Ovary (tissue), 9 donors: ENCODE data around the gene STXBP2. TPM values are rescaled to one million over a fixed set of nuclear protein-coding genes. Genes with fewer than 3 reads are reported as not detected.

Experiments
- DNase-seq, 5 donors: peaks; one replicate each; pipeline ENCODE4 v3.0.0-alpha.2; 2019 to 2020
- H3K27ac ChIP-seq, 2 donors: fragments of 200-600 bp; one replicate each; pipeline versions ENCODE4 v1.5.1 to v1.8.0; 2019 to 2022
- H3K27me3 ChIP-seq: fragments of 200-600 bp; one replicate; pipeline ENCODE4 v1.8.0; 2022
- H3K36me3 ChIP-seq: fragments of 200-600 bp; sonication (generic); one replicate; pipeline ENCODE4 v1.5.1; 2019
- H3K4me1 ChIP-seq: one replicate; pipeline ENCODE4 v1.8.1; 2013; ENCODE audit warnings: mild to moderate bottlenecking, moderate library complexity; ENCODE audit not compliant: insufficient read depth
- H3K4me3 ChIP-seq: fragments of 200-600 bp; sonication (generic); one replicate; pipeline ENCODE4 v1.5.1; 2017
- H3K9me3 ChIP-seq, 2 donors: fragments of 200-600 bp in 1 of 2; sonication (generic) in 1 of 2; one replicate each; pipeline versions ENCODE4 v1.5.1 to v1.8.1; 2013 to 2019; ENCODE audit warnings: mild to moderate bottlenecking in 1 of 2, moderate library complexity in 1 of 2
- EP300 ChIP-seq: sonication (generic); formaldehyde crosslinking; IDR thresholded peaks from one replicate; pipeline ENCODE4 v1.6.1; 2017; ENCODE audit warnings: antibody characterized with exemption
- POLR2A ChIP-seq: fragments of 450-650 bp; IDR thresholded peaks from one replicate; pipeline ENCODE4 v1.6.1; 2017; ENCODE audit warnings: antibody characterized with exemption, mild to moderate bottlenecking, moderate library complexity
- WGBS, 3 donors: extraction: QIAGEN DNeasy Blood & Tissue Kit in 1 of 3; methylation state at CpG; one replicate each; pipeline versions ENCODE4 v1.1.5 to v1.1.7; 2013 to 2017; 5-methylcytosine and 5-hydroxymethylcytosine counted together
- intact Hi-C, 4 donors: fragments of 100-400 bp; cut with DNase I; formaldehyde crosslinking; loops; one replicate each; pipeline versions ENCODE4 v1.11.0 to v1.15.1; 2022 to 2023
- polyA plus RNA-seq, 2 donors: library from polyadenylated mRNA; stranded (reverse); fragments of 200-250 nt in 1 of 2; fragments of 350-450 nt in 1 of 2; fragmentation: Illumina TruSeq in 1 of 2; extraction: RNeasy Lipid Tissue Mini Kit (QIAGEN cat#74804) in 1 of 2; gene quantifications; one replicate each; pipeline ENCODE4 v1.2.3, GENCODE V29; 2013 to 2014
- total RNA-seq, 7 donors: library from RNA; depleted of rRNA in 2 of 7; stranded (reverse); fragments of >200 nt in 2 of 7; fragmentation: NEBNext Ultra II Directional in 3 of 7; extraction: Animal tissue kit (Norgen Biotek cat#: 25700) in 3 of 7; gene quantifications; one replicate each; pipeline versions ENCODE4 v1.1.0 to v1.2.4, GENCODE V29; 2016 to 2023
- TF ChIP-seq, protein P1 (sequence below), 3 donors: fragments of 450-650 bp in 2 of 3; fragments of 200-600 bp in 1 of 3; IDR thresholded peaks; one replicate each; pipeline versions ENCODE4 v1.5.1 to v1.8.0; 2016 to 2022; ENCODE audit warnings: antibody characterized with exemption in 3 of 3, mild to moderate bottlenecking in 1 of 3
- donor health status: DM: no; HTN: no; CAD: no; lungs with moderate emphysema.
- donor health status: DM: no; HTN: no; CAD: no.
- donor health status: Bipolar disorder and iron deficiency.
- donor health status: DM: yes; HTN: yes; CAD: no.
- donor health status: DM: no; HTN: no; CAD: no.
- donor health status: DM: yes; HTN: yes; CAD: no.

Gene STXBP2
- total and polyA plus RNA-seq, 9 donors, result 4.9 to 35.6 (median 11.4) TPM

GRCh38 chr19:7602240-7602934 lies 34.5 kb upstream of the STXBP2 start:
- Histone ChIP-seq H3K4me3 (no peak overlapping the region), H3K9me3 (no peaks in the 10 kb centered on the region), H3K27me3 (no peaks in the 10 kb centered on the region), H3K27ac (no peak overlapping the region), H3K36me3 (no peaks in the 10 kb centered on the region), H3K4me1 (peaks cover 5% of the 10 kb centered on the region)
- 2 to 9% (median 3%) methylated on average over 15 of the region's 15 CpGs for WGBS, 3 donors
- DNase-seq, result peak in 2 of 5 donors; percentile 40 to 78
- TF ChIP-seq EP300 (no peak), POLR2A (no peak)
- TF ChIP-seq, protein P1, sequence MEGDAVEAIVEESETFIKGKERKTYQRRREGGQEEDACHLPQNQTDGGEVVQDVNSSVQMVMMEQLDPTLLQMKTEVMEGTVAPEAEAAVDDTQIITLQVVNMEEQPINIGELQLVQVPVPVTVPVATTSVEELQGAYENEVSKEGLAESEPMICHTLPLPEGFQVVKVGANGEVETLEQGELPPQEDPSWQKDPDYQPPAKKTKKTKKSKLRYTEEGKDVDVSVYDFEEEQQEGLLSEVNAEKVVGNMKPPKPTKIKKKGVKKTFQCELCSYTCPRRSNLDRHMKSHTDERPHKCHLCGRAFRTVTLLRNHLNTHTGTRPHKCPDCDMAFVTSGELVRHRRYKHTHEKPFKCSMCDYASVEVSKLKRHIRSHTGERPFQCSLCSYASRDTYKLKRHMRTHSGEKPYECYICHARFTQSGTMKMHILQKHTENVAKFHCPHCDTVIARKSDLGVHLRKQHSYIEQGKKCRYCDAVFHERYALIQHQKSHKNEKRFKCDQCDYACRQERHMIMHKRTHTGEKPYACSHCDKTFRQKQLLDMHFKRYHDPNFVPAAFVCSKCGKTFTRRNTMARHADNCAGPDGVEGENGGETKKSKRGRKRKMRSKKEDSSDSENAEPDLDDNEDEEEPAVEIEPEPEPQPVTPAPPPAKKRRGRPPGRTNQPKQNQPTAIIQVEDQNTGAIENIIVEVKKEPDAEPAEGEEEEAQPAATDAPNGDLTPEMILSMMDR (IDR thresholded peaks at IDR 0.05), result no peak
- intact Hi-C loops, result no loop called here

DNA sequence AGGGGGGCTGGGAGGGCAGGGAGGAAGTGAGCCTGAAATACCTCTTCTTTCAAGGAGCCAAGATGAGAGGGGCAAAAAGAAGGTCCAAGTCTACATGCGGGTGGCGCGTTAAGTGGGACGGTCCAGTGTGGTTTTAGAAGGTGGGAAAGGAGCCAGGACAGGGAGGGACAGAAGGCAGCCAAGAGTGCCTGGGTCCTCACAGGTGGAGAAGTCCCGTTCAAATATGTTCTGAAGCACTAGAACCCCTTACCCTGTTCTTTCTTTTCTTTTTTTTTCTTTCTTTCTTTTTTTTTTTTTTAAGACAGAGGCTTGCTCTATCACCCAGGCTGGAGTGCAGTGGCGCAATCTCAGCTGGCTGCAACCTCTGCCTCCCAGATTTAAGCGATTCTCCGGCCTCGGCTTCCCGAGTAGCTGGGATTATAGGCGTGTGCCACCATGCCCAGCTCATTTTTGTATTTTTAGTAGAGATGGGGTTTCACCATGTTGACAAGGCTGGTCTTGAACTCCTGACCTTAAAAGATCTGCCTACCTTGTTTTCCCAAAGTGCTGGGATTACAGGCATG lies 33.9 kb upstream of the STXBP2 start:
- H3K27me3 ChIP-seq, result no peaks in the 10 kb centered on the region
- H3K4me3 ChIP-seq, result no peak overlapping the region
- peaks cover 5% of the 10 kb centered on the region for H3K4me1 ChIP-seq
- H3K27ac ChIP-seq, result no peak overlapping the region
- 5 to 18% (median 9%) methylated on average over 11 of the region's 11 CpGs for WGBS, 3 donors
- intact Hi-C loops, result no loop called here
- no peaks in the 10 kb centered on the region for H3K36me3 ChIP-seq
- TF ChIP-seq POLR2A (no peak), EP300 (no peak)
- TF ChIP-seq, protein P1 (IDR thresholded peaks at IDR 0.05), result no peak
- no peaks in the 10 kb centered on the region for H3K9me3 ChIP-seq
- no peak for DNase-seq

DNA sequence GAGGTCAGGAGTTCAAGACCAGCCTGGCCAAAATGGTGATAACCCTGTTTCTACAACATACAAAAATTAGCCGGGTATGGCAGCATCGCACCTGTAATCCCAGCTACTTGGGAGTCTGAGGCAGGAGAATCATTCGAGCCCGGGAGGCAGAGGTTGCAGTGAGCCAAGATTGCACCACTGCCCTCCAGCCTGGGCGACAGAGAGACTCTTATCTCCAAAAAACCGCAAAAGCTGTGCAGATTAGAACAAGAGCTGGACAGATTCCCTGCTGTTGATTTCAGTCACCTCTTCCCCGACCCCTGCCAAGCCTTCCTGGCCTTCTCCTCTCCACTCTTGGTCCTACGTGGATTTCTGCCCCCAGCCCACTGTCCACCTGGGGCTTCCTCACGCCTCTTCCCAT lies 33.0 kb upstream of the STXBP2 start:
- intact Hi-C loops, result no loop called here
- H3K4me3 ChIP-seq, result no peak overlapping the region
- no peaks in the 10 kb centered on the region for H3K27me3 ChIP-seq
- TF ChIP-seq, protein P1 (IDR thresholded peaks at IDR 0.05), result no peak
- no peak for TF ChIP-seq EP300
- TF ChIP-seq POLR2A, result no peak
- no peaks in the 10 kb centered on the region for H3K36me3 ChIP-seq
- H3K4me1 ChIP-seq, result peaks cover 5% of the 10 kb centered on the region
- 54 to 59% (median 58%) methylated on average over 9 of the region's 9 CpGs for WGBS, 3 donors
- H3K27ac ChIP-seq, result no peak overlapping the region
- no peak for DNase-seq
- no peaks in the 10 kb centered on the region for H3K9me3 ChIP-seq

DNA sequence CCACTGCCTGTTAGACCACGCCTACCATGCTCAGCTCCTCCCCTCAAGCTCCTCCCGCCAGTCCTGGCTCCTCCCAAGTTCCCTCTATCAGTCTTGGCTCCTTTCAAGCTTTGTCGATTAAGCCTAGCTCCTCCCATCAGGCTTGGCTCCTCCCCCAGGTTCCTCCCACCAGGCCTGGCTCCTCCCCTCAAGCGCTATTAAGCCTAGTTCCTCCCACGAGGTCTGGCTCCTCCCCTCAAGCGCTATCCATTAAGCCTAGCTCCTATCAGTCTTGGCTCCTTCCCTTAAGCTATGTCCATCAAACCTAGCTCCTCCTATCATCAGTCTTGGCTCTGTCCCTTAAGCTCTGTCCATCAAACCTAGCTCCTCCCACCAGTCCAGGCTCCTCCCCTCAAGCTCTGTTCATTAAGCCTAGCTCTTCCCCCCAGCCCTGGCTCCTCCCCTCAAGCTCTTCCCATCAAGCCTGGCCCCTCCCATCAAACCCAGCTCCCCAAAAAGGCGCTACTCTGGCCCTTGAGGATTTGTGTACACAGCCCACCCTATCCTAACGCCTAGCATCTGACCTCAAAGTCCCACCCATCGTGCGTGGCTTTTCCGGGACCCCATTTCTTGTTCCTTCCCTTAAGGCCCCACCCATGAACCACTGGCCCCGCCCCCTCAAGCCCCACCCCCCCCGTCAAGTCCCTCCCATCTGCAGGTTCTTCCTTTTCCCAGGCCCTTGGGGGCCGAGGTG lies 31.3 kb upstream of the STXBP2 start:
- H3K27me3 ChIP-seq, result no peaks in the 10 kb centered on the region
- 61 to 70% (median 68%) methylated on average over 14 of the region's 14 CpGs for WGBS, 3 donors
- no peak for DNase-seq
- H3K4me1 ChIP-seq, result peaks cover 5% of the 10 kb centered on the region
- intact Hi-C loops, result no loop called here
- H3K27ac ChIP-seq, result no peak overlapping the region
- no peaks in the 10 kb centered on the region for H3K36me3 ChIP-seq
- no peaks in the 10 kb centered on the region for H3K9me3 ChIP-seq
- TF ChIP-seq EP300 (no peak), POLR2A (no peak)
- TF ChIP-seq, protein P1 (IDR thresholded peaks at IDR 0.05), result no peak
- no peak overlapping the region for H3K4me3 ChIP-seq
